IMR-90 (cell line): ENCODE results near the gene OR4K1. TPM values are rescaled to one million over a fixed set of nuclear protein-coding genes. Genes with fewer than 3 reads are reported as not detected.

ENCODE experiments used
- ATAC-seq: fragments of 200-7000 bp; cut with Tn5 transposase; 2 replicates; pipeline ENCODE4 v1.9.1; 2020; ENCODE audit warnings: low read depth, mild to moderate bottlenecking, moderate library complexity
- BruUV-seq: library from RNA; stranded (reverse); fragments of 400-500 nt; replicated peaks from 2 replicates; lab custom pipeline; 2021; lab: Mats Ljungman, UMichigan
- CTCF ChIA-PET: fragments of 300-600 bp; formaldehyde crosslinking; extraction: SDS; loops from one replicate; lab custom pipeline; 2021; ENCODE audit warnings: antibody characterized with exemption; lab: Yijun Ruan, JAX
- POLR2A ChIA-PET: fragments of 300-600 bp; sonication (Branson Sonifier 250); formaldehyde crosslinking; loops from one replicate; lab custom pipeline; 2022; ENCODE audit warnings: antibody characterized with exemption; ENCODE audit not compliant: unreplicated experiment; lab: Charles Lee
- DNase-seq: peaks from one replicate; pipeline ENCODE4 v3.0.0; 2013
- H2AFZ ChIP-seq: replicated peaks from 2 replicates; pipeline ENCODE3; 2013; ENCODE audit warnings: low read length, mild to moderate bottlenecking; ENCODE audit not compliant: poor library complexity
- H2AK5ac ChIP-seq: 2 replicates; pipeline ENCODE4 v1.6.1; 2013; ENCODE audit warnings: low read depth, low read length, inconsistent platforms
- H2AK9ac ChIP-seq: replicated peaks from 2 replicates; pipeline ENCODE3; 2013; ENCODE audit warnings: mild to moderate bottlenecking, low read depth, low read length, moderate library complexity; ENCODE audit not compliant: poor library complexity
- H2BK120ac ChIP-seq: 2 replicates; pipeline ENCODE4 v1.6.1; 2013; ENCODE audit warnings: low read depth, low read length, inconsistent platforms
- H2BK15ac ChIP-seq: 3 replicates; pipeline ENCODE4 v1.6.1; 2013; ENCODE audit warnings: low read depth, low read length, inconsistent platforms
- H2BK20ac ChIP-seq: 2 replicates; pipeline ENCODE4 v1.6.1; 2013; ENCODE audit warnings: low read depth, mild to moderate bottlenecking, inconsistent platforms, low read length, moderate library complexity
- H2BK5ac ChIP-seq: 2 replicates; pipeline ENCODE4 v1.6.1; 2013; ENCODE audit warnings: mild to moderate bottlenecking, low read depth, low read length, inconsistent platforms; ENCODE audit not compliant: poor library complexity, severe bottlenecking
- H3K14ac ChIP-seq: replicated peaks from 2 replicates; pipeline ENCODE4 v1.6.1; 2013; ENCODE audit warnings: low read depth, low read length, inconsistent platforms
- H3K18ac ChIP-seq: 2 replicates; pipeline ENCODE4 v1.6.1; 2013; ENCODE audit warnings: low read depth, low read length, control low read depth
- H3K23ac ChIP-seq: 2 replicates; pipeline ENCODE4 v1.6.1; 2013; ENCODE audit warnings: low read depth, low read length, inconsistent platforms
- H3K27ac ChIP-seq: 2 replicates; pipeline ENCODE4 v1.5.1; 2013; ENCODE audit warnings: mild to moderate bottlenecking, control low read depth, low read length; ENCODE audit not compliant: insufficient read depth
- H3K27me3 ChIP-seq: 2 replicates; pipeline ENCODE4 v1.6.1; 2013; ENCODE audit warnings: low read length; ENCODE audit not compliant: control insufficient read depth, insufficient read depth
- H3K36me3 ChIP-seq: 2 replicates; pipeline ENCODE4 v1.6.1; 2013; ENCODE audit warnings: low read length, mixed read lengths; ENCODE audit not compliant: control insufficient read depth, insufficient read depth
- H3K4ac ChIP-seq: 2 replicates; pipeline ENCODE4 v1.6.1; 2013; ENCODE audit warnings: low read depth, low read length, inconsistent platforms
- H3K4me1 ChIP-seq: 2 replicates; pipeline ENCODE4 v1.6.1; 2013; ENCODE audit warnings: low read length, mixed read lengths; ENCODE audit not compliant: control insufficient read depth, insufficient read depth
- H3K4me2 ChIP-seq: 2 replicates; pipeline ENCODE4 v1.6.1; 2013; ENCODE audit warnings: low read depth, mild to moderate bottlenecking, control low read depth, low read length, moderate library complexity
- H3K4me3 ChIP-seq: 2 replicates; pipeline ENCODE4 v1.5.1; 2013; ENCODE audit warnings: low read depth, mild to moderate bottlenecking, control low read depth, low read length, moderate library complexity; ENCODE audit not compliant: insufficient read depth
- H3K56ac ChIP-seq: 2 replicates; pipeline ENCODE4 v1.6.1; 2013; ENCODE audit warnings: low read length, inconsistent platforms; ENCODE audit not compliant: insufficient read depth; ENCODE audit errors: extremely low read depth
- H3K79me1 ChIP-seq, 2 experiments: 2 replicates each; pipeline ENCODE4 v1.6.1; 2013; ENCODE audit warnings: low read length in 2 of 2, inconsistent platforms in 1 of 2, low read depth in 1 of 2
- H3K9ac ChIP-seq: 2 replicates; pipeline ENCODE4 v1.6.1; 2013; ENCODE audit warnings: low read depth, low read length, control low read depth
- H3K9me1 ChIP-seq: 2 replicates; pipeline ENCODE4 v1.6.1; 2013; ENCODE audit warnings: low read length, inconsistent platforms; ENCODE audit not compliant: insufficient read depth
- H3K9me3 ChIP-seq: 2 replicates; pipeline ENCODE4 v1.6.1; 2013; ENCODE audit warnings: low read length; ENCODE audit not compliant: control insufficient read depth, insufficient read depth
- H4K20me1 ChIP-seq: 2 replicates; pipeline ENCODE4 v1.6.1; 2013; ENCODE audit warnings: low read length, inconsistent platforms; ENCODE audit not compliant: insufficient read depth
- H4K5ac ChIP-seq: 2 replicates; pipeline ENCODE4 v1.6.1; 2013; ENCODE audit warnings: mild to moderate bottlenecking, low read depth, low read length, control low read depth
- H4K8ac ChIP-seq, 2 experiments: 2 replicates each; pipeline ENCODE4 v1.6.1; 2013; ENCODE audit warnings: low read depth in 2 of 2, low read length in 2 of 2, control low read depth in 1 of 2, inconsistent platforms in 1 of 2
- H4K91ac ChIP-seq: 2 replicates; pipeline ENCODE4 v1.6.1; 2013; ENCODE audit warnings: low read depth, low read length, inconsistent platforms; ENCODE audit not compliant: insufficient read depth
- BHLHE40 ChIP-seq: fragments of 150-350 bp; IDR thresholded peaks from 2 replicates; pipeline ENCODE4 v1.6.1; 2016; ENCODE audit warnings: mild to moderate bottlenecking, low read depth, low read length
- CEBPB ChIP-seq: IDR thresholded peaks from 2 replicates; pipeline ENCODE4 v1.6.1; 2012; ENCODE audit warnings: low read depth, low read length, improper control_type of control experiment
- CHD1 ChIP-seq: IDR thresholded peaks from 2 replicates; pipeline ENCODE4 v1.6.1; 2012; ENCODE audit warnings: low read depth, low read length, improper control_type of control experiment
- CTCF ChIP-seq: conservative IDR thresholded peaks from 2 replicates; pipeline ENCODE4 v1.5.1; 2012; ENCODE audit warnings: mild to moderate bottlenecking, low read depth, low read length, improper control_type of control experiment
- ELK1 ChIP-seq: fragments of 150-350 bp; IDR thresholded peaks from 2 replicates; pipeline ENCODE4 v1.6.1; 2016; ENCODE audit warnings: low read depth, mild to moderate bottlenecking, low read length, moderate library complexity, borderline replicate concordance
- FOS ChIP-seq: fragments of 150-350 bp; IDR thresholded peaks from 2 replicates; pipeline ENCODE4 v1.6.1; 2016; ENCODE audit warnings: low read depth, low read length
- MAFK ChIP-seq: IDR thresholded peaks from 2 replicates; pipeline ENCODE4 v1.6.1; 2012; ENCODE audit warnings: low read depth, low read length, improper control_type of control experiment
- MAZ ChIP-seq: IDR thresholded peaks from 2 replicates; pipeline ENCODE4 v1.6.1; 2012; ENCODE audit warnings: low read depth, mild to moderate bottlenecking, low read length, improper control_type of control experiment, moderate library complexity, borderline replicate concordance
- MXI1 ChIP-seq: IDR thresholded peaks from 2 replicates; pipeline ENCODE4 v1.6.1; 2012; ENCODE audit warnings: low read depth, mild to moderate bottlenecking, low read length, moderate library complexity, borderline replicate concordance
- NFE2L2 ChIP-seq: fragments of 150-350 bp; IDR thresholded peaks from 2 replicates; pipeline ENCODE4 v1.6.1; 2016; ENCODE audit warnings: low read depth, mild to moderate bottlenecking, low read length
- POLR2A ChIP-seq: IDR thresholded peaks from 2 replicates; pipeline ENCODE4 v1.6.1; 2012; ENCODE audit warnings: mild to moderate bottlenecking, low read depth, low read length
- RAD21 ChIP-seq: IDR thresholded peaks from 2 replicates; pipeline ENCODE4 v1.6.1; 2012; ENCODE audit warnings: low read length, improper control_type of control experiment
- RCOR1 ChIP-seq: IDR thresholded peaks from 2 replicates; pipeline ENCODE4 v1.6.1; 2012; ENCODE audit warnings: mild to moderate bottlenecking, low read length, improper control_type of control experiment; ENCODE audit not compliant: insufficient replicate concordance
- RFX5 ChIP-seq: IDR thresholded peaks from 2 replicates; pipeline ENCODE4 v1.8.0; 2012; ENCODE audit warnings: low read depth, mild to moderate bottlenecking, low read length, moderate library complexity
- SMC3 ChIP-seq: fragments of 150-350 bp; IDR thresholded peaks from 2 replicates; pipeline ENCODE4 v1.6.1; 2016; ENCODE audit warnings: low read depth, mild to moderate bottlenecking, antibody characterized with exemption, low read length, moderate library complexity
- USF2 ChIP-seq: fragments of 150-350 bp; IDR thresholded peaks from 2 replicates; pipeline ENCODE4 v1.6.1; 2017; ENCODE audit warnings: mild to moderate bottlenecking, antibody characterized with exemption, low read length, low read depth
- WGBS, 2 experiments: methylation state at CpG; one replicate each; pipeline versions ENCODE4 v1.1.5 to v1.1.7; 2013; ENCODE audit warnings: missing lambda C conversion rate in 2 of 2; ENCODE audit not compliant: insufficient read length in 1 of 2; ENCODE audit errors: extremely low coverage in 2 of 2; 5-methylcytosine and 5-hydroxymethylcytosine counted together
- dilution Hi-C: fragments of 300-500 bp; cut with HindIII; formaldehyde crosslinking; loops from one replicate; pipeline ENCODE4 v1.14.3; 2018; ENCODE audit warnings: low sequenced_read_pairs; ENCODE audit not compliant: unreplicated experiment
- in situ Hi-C: fragments of 300-500 bp; cut with MboI; formaldehyde crosslinking; loops from 3 replicates; pipeline ENCODE4 v1.14.3; 2019; ENCODE audit warnings: low sequenced_read_pairs, inconsistent platforms, mixed read lengths
- intact Hi-C: fragments of 100-400 bp; cut with micrococcal nuclease; formaldehyde crosslinking; loops from 2 replicates; pipeline ENCODE4 v1.10.0; 2022
- polyA plus RNA-seq, 3 experiments: library from polyadenylated mRNA; depleted of rRNA; stranded (reverse); fragments of >200 nt; gene quantifications; 2 replicates each; pipeline ENCODE4 v1.2.3, GENCODE V29; 2012; ENCODE audit warnings: low replicate concordance in 1 of 3
- total RNA-seq: library from RNA; depleted of rRNA; stranded (reverse); fragments of >200 nt; gene quantifications from 2 replicates; pipeline ENCODE4 v1.2.3, GENCODE V29; 2012

Gene OR4K1
- total and polyA plus RNA-seq, 2 of the 4 experiments (the other 2 are of a cell fraction) = not detected

- H2BK20ac ChIP-seq = no peak within 1 kb of the TSS
- H3K23ac ChIP-seq = no peak within 1 kb of the TSS
- H3K4ac ChIP-seq = no peak within 1 kb of the TSS
- no peak within 1 kb of the TSS for H2AFZ ChIP-seq
- no TSS peak for BruUV-seq
- H4K20me1 ChIP-seq = no peaks in the 10 kb centered on the region
- no peaks in the 10 kb centered on the region for H3K9me1 ChIP-seq
- H3K9ac ChIP-seq = no peak within 1 kb of the TSS
- no peak within 1 kb of the TSS for H3K18ac ChIP-seq
- intact Hi-C loops = no loop called here
- no peak within 1 kb of the TSS for H2AK9ac ChIP-seq
- no peak within 1 kb of the TSS for H3K27ac ChIP-seq
- no peak within 1 kb of the TSS for H2AK5ac ChIP-seq
- no peak within 1 kb of the TSS for H3K4me2 ChIP-seq
- H2BK120ac ChIP-seq = no peak within 1 kb of the TSS
- H4K8ac ChIP-seq = no peak within 1 kb of the TSS
- H3K9me3 ChIP-seq = 0 out of 2 replicates have a peak, but pooled peaks cover 2% of the 10 kb centered on the region
- H2BK5ac ChIP-seq = no peak within 1 kb of the TSS
- dilution Hi-C loops = no loop called here
- no CpG with 5 or more reads among the region's 3 CpGs for WGBS, 2 experiments
- H3K4me1 ChIP-seq = no peaks in the 10 kb centered on the region
- no peak within 1 kb of the TSS for H3K14ac ChIP-seq
- TF ChIP-seq CHD1 (no peak), SMC3 (no peak), RCOR1 (no peak), CEBPB (no peak), FOS (no peak), MXI1 (no peak), BHLHE40 (no peak), USF2 (no peak), MAFK (no peak), MAZ (no peak), CTCF (no peak), ELK1 (no peak), POLR2A (no peak), RFX5 (no peak), NFE2L2 (no peak), RAD21 (no peak)
- POLR2A ChIA-PET = no interaction called here
- H3K27me3 ChIP-seq = no peaks in the 10 kb centered on the region
- no peak within 1 kb of the TSS for H4K91ac ChIP-seq
- no peaks in the 10 kb centered on the region for H3K79me1 ChIP-seq
- no peak within 1 kb of the TSS for H3K4me3 ChIP-seq
- no peak within 1 kb of the TSS for H4K5ac ChIP-seq
- H3K56ac ChIP-seq = no peak within 1 kb of the TSS
- ATAC-seq (no peak), DNase-seq (no peak)
- no peak within 1 kb of the TSS for H2BK15ac ChIP-seq
- CTCF ChIA-PET = no interaction called here
- in situ Hi-C loops = no loop called here
- H3K36me3 ChIP-seq = no peaks in the 10 kb centered on the region
Measured at GRCh38 chr14:19975291-19975690, 44.6 kb downstream of the OR4K1 start, which contains the start of gene OR4K15. Gene OR4K15 (plus strand): TSS chr14:19975591. CDS start chr14:19975591, 0 bp downstream.
